ENCODE results near the gene AFF2.

Gene AFF2

DNA sequence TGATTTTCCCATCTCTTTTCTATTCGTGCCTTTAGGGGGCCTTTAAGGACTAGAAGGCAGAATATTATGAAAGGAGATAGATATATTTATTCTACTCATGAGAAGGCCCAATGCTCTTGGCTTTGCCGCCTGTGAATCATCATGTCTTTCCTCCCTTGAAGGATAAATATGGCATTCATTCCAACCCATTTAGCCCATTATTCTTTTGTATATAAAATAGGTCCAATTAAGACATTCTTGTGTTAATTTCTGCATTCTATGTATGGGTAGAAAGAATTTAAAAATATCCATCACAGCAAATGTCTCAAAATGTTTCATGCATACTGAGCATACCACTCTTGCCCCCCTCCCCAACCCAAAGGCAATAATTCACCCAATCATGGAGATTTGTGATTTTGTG lies 115.1 kb downstream of the AFF2 start:
- Histone ChIP-seq H2AK5ac (ENCODE audit: low read depth, low read length) (no peak overlapping the region), H3K27ac (replicated peaks; ENCODE audit: low read length) (no peak overlapping the region)
- WGBS, 2 donors (ENCODE audit: extremely low coverage in 2 of 2, insufficient read length in 2 of 2, insufficient replicate concordance in 1 of 2) = no CpG with 5 or more reads among the region's 2 CpGs

DNA sequence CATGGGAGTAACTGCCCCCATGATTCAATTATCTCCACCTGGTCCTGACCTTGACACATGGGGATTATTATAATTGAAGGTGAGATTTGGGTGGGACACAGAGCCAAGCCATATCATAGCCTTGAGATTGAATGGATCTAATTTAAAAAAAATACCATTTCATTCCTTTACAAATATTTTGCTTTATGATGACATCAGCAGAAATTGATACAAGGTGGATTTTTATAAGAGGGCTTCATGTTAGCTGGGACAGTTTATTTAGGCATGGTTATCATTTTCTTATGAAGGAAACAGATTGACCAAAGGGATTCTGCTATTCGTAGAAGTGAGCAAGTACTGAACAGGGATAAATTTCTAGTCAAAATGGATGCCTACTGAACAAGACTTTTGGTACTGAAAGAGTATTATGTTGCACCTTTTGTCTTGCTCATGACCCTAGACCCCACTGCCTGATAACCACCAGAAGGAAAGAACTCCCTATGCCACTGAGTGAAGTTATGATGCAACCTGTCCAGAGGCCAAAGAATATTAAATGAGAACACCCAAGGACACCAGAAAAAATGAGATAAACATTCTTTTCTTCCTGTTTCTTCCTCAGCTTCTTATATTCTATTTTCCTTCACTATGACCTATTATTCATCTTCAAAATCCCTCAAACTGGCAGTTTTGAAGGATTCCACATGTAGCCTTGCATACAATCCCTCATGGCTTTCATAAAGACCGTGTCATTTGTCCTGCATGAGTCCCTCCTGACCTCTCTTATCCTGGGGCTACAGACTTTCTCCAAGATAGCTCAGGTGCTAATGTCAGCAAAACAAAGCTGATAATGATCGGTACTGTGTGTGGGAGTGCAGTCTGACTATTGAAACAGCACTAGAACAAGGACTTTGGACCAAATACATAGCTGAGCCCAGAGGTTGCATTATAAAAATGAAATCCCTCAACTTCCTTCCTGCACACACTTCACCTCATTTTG lies 118.3 kb downstream of the AFF2 start:
- no peak overlapping the region for H2BK120ac ChIP-seq (ENCODE audit: low read depth, low read length)
- WGBS, 2 donors (ENCODE audit: extremely low coverage in 2 of 2, insufficient read length in 2 of 2, insufficient replicate concordance in 1 of 2) = no CpG with 5 or more reads among the region's 3 CpGs
- no peak overlapping the region for H3K27ac ChIP-seq (replicated peaks; ENCODE audit: low read length)
- no peak overlapping the region for H3K4ac ChIP-seq (ENCODE audit: low read length)
- no peak overlapping the region for H2BK5ac ChIP-seq (ENCODE audit: low read length)
- no peak overlapping the region for H3K9ac ChIP-seq (ENCODE audit: low read depth, low read length, poor library complexity)
- H2AFZ ChIP-seq (ENCODE audit: low read length) = no peak overlapping the region
- H3K23ac ChIP-seq (ENCODE audit: low read depth, low read length, poor library complexity) = no peak overlapping the region
- no peak overlapping the region for H3K14ac ChIP-seq (ENCODE audit: low read length)
- H3K36me3 ChIP-seq (replicated peaks in 1 of 2; ENCODE audit: control insufficient read depth in 2 of 2, insufficient read depth in 2 of 2, low read length in 2 of 2) = no peaks in the 10 kb centered on the region
- H3K4me3 ChIP-seq (ENCODE audit: low read length in 2 of 2) = no peak overlapping the region
- no peak overlapping the region for H4K91ac ChIP-seq (ENCODE audit: low read depth, low read length, poor library complexity)
- H3K4me1 ChIP-seq (ENCODE audit: control insufficient read depth in 2 of 2, insufficient read depth in 1 of 2, low read depth in 1 of 2, low read length in 2 of 2) = no peaks in the 10 kb centered on the region
- no peak overlapping the region for H2AK5ac ChIP-seq (ENCODE audit: low read depth, low read length)
- H3K79me1 ChIP-seq (ENCODE audit: low read depth, low read length) = no peaks in the 10 kb centered on the region
- no peaks in the 10 kb centered on the region for H3K9me3 ChIP-seq (replicated peaks in 1 of 2; ENCODE audit: control insufficient read depth in 2 of 2, insufficient read depth in 1 of 2, low read depth in 1 of 2, low read length in 2 of 2)
- H3K18ac ChIP-seq (ENCODE audit: low read length) = no peak overlapping the region
- peaks cover 0 to 3% (median 0%) of the 10 kb centered on the region in 3 experiments for H3K27me3 ChIP-seq (ENCODE audit: control insufficient read depth in 3 of 3, insufficient read depth in 3 of 3, low read depth in 1 of 3, low read length in 3 of 3)
- H4K8ac ChIP-seq (ENCODE audit: low read depth, low read length) = no peak overlapping the region
- no peak overlapping the region for H3K4me2 ChIP-seq (ENCODE audit: insufficient read depth, low read length, poor library complexity, severe bottlenecking)
- no peak overlapping the region for H2BK12ac ChIP-seq (ENCODE audit: low read length)
- H2BK15ac ChIP-seq (ENCODE audit: low read length) = no peak overlapping the region
- DNase-seq (ENCODE audit: low spot score) = no peak

More for the DNA sequence above, 115.1 kb downstream of the AFF2 start:
- H3K14ac ChIP-seq (ENCODE audit: low read length) = no peak overlapping the region
- no peak overlapping the region for H2AFZ ChIP-seq (ENCODE audit: low read length)
- H3K4me3 ChIP-seq (ENCODE audit: low read length in 2 of 2) = no peak overlapping the region
- H3K4me2 ChIP-seq (ENCODE audit: insufficient read depth, low read length, poor library complexity, severe bottlenecking) = no peak overlapping the region
- H3K18ac ChIP-seq (ENCODE audit: low read length) = no peak overlapping the region
- no peaks in the 10 kb centered on the region for H3K27me3 ChIP-seq (ENCODE audit: control insufficient read depth in 3 of 3, insufficient read depth in 3 of 3, low read depth in 1 of 3, low read length in 3 of 3)
- H2BK120ac ChIP-seq (ENCODE audit: low read depth, low read length) = no peak overlapping the region
- no peak overlapping the region for H3K23ac ChIP-seq (ENCODE audit: low read depth, low read length, poor library complexity)
- H2BK5ac ChIP-seq (ENCODE audit: low read length) = no peak overlapping the region
- H3K9ac ChIP-seq (ENCODE audit: low read depth, low read length, poor library complexity) = no peak overlapping the region
- H2BK12ac ChIP-seq (ENCODE audit: low read length) = no peak overlapping the region
- no peaks in the 10 kb centered on the region for H3K79me1 ChIP-seq (ENCODE audit: low read depth, low read length)
- H4K8ac ChIP-seq (ENCODE audit: low read depth, low read length) = no peak overlapping the region
- no peak overlapping the region for H2BK15ac ChIP-seq (ENCODE audit: low read length)
- H3K36me3 ChIP-seq (replicated peaks in 1 of 2; ENCODE audit: control insufficient read depth in 2 of 2, insufficient read depth in 2 of 2, low read length in 2 of 2) = no peaks in the 10 kb centered on the region
- H3K9me3 ChIP-seq (replicated peaks in 1 of 2; ENCODE audit: control insufficient read depth in 2 of 2, insufficient read depth in 1 of 2, low read depth in 1 of 2, low read length in 2 of 2) = no peaks in the 10 kb centered on the region
- no peak overlapping the region for H4K91ac ChIP-seq (ENCODE audit: low read depth, low read length, poor library complexity)
- no peak for DNase-seq (ENCODE audit: low spot score)
- H3K4ac ChIP-seq (ENCODE audit: low read length) = no peak overlapping the region
- H3K4me1 ChIP-seq (ENCODE audit: control insufficient read depth in 2 of 2, insufficient read depth in 1 of 2, low read depth in 1 of 2, low read length in 2 of 2) = no peaks in the 10 kb centered on the region

DNA sequence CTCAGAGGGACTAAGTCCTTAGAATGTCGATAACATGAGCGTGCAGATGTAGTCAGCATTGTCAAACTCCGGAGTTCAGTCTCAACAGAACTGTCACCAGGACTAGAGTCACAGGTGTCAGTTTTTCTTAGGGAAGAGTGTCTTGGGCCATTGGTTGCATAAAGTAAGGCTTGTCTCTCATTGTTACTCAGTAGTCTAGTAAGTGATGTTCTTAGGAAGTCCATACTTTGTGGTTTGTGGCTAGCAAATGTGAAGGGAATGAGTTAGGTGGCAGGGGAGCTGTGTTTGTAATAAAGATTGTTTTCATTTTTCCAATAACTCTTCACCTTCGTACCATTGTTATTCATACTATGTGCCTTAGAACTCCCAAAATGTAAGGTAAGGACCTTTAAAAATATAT lies 119.6 kb downstream of the AFF2 start:
- Histone ChIP-seq H3K4me2 (ENCODE audit: insufficient read depth, low read length, poor library complexity, severe bottlenecking) (no peak overlapping the region), H4K91ac (ENCODE audit: low read depth, low read length, poor library complexity) (no peak overlapping the region), H3K14ac (ENCODE audit: low read length) (no peak overlapping the region), H2BK5ac (ENCODE audit: low read length) (no peak overlapping the region), H3K4me3 (ENCODE audit: low read length in 2 of 2) (no peak overlapping the region), H3K27ac (replicated peaks; ENCODE audit: low read length) (no peak overlapping the region), H2BK12ac (ENCODE audit: low read length) (no peak overlapping the region), H2AFZ (ENCODE audit: low read length) (no peak overlapping the region), H3K27me3 (ENCODE audit: control insufficient read depth in 3 of 3, insufficient read depth in 3 of 3, low read depth in 1 of 3, low read length in 3 of 3) (peaks cover 0 to 3% (median 0%) of the 10 kb centered on the region in 3 experiments), H3K9me3 (replicated peaks in 1 of 2; ENCODE audit: control insufficient read depth in 2 of 2, insufficient read depth in 1 of 2, low read depth in 1 of 2, low read length in 2 of 2) (no peaks in the 10 kb centered on the region), H4K8ac (ENCODE audit: low read depth, low read length) (no peak overlapping the region), H3K4ac (ENCODE audit: low read length) (no peak overlapping the region), H3K36me3 (replicated peaks in 1 of 2; ENCODE audit: control insufficient read depth in 2 of 2, insufficient read depth in 2 of 2, low read length in 2 of 2) (no peaks in the 10 kb centered on the region), H2BK15ac (ENCODE audit: low read length) (no peak overlapping the region), H2AK5ac (ENCODE audit: low read depth, low read length) (no peak overlapping the region), H3K23ac (ENCODE audit: low read depth, low read length, poor library complexity) (no peak overlapping the region), H3K9ac (ENCODE audit: low read depth, low read length, poor library complexity) (no peak overlapping the region), H3K4me1 (ENCODE audit: control insufficient read depth in 2 of 2, insufficient read depth in 1 of 2, low read depth in 1 of 2, low read length in 2 of 2) (peaks cover 0 to under 1% of the 10 kb centered on the region in 2 donors), H2BK120ac (ENCODE audit: low read depth, low read length) (no peak overlapping the region), H3K79me1 (ENCODE audit: low read depth, low read length) (no peaks in the 10 kb centered on the region), H3K18ac (ENCODE audit: low read length) (no peak overlapping the region)
- no CpG with 5 or more reads among the region's 4 CpGs for WGBS, 2 donors (ENCODE audit: extremely low coverage in 2 of 2, insufficient read length in 2 of 2, insufficient replicate concordance in 1 of 2)
- no peak for DNase-seq (ENCODE audit: low spot score)

DNA sequence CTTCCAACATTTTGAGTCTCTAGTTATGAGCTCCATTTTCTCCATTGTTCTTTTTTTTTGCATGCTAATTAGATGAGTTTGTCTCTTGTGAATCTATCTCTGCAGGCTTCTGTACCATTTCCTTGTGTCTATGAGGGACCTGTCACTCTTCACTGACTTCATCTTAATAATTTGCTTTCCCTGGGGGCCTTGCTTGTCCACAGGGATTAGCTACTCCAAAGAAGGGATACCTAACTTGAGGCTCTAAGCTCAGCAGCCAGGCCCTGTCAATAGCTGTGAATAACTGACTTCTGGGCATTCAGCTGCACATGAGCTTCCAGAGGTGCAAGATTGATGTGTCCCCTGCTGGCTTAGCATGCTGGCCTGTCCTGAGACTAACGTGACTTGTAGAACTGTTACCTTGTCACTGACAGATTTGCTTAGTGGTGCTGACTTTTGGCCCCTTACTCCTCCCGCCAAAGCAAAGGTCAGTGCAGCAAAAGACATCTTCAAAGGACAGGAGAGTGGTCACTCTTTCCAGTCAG lies 124.6 kb downstream of the AFF2 start:
- H3K4me1 ChIP-seq (ENCODE audit: control insufficient read depth in 2 of 2, insufficient read depth in 1 of 2, low read depth in 1 of 2, low read length in 2 of 2) = peaks cover 0 to 4% of the 10 kb centered on the region in 2 donors
- no peaks in the 10 kb centered on the region for H3K36me3 ChIP-seq (replicated peaks in 1 of 2; ENCODE audit: control insufficient read depth in 2 of 2, insufficient read depth in 2 of 2, low read length in 2 of 2)
- no peak overlapping the region for H3K4me2 ChIP-seq (ENCODE audit: insufficient read depth, low read length, poor library complexity, severe bottlenecking)
- no peak overlapping the region for H3K9ac ChIP-seq (ENCODE audit: low read depth, low read length, poor library complexity)
- H3K9me3 ChIP-seq (replicated peaks in 1 of 2; ENCODE audit: control insufficient read depth in 2 of 2, insufficient read depth in 1 of 2, low read depth in 1 of 2, low read length in 2 of 2) = no peaks in the 10 kb centered on the region
- H3K18ac ChIP-seq (ENCODE audit: low read length) = no peak overlapping the region
- no peak for DNase-seq (ENCODE audit: low spot score)
- H3K4me3 ChIP-seq (ENCODE audit: low read length in 2 of 2) = no peak overlapping the region
- peaks cover 0 to 3% (median 0%) of the 10 kb centered on the region in 3 experiments for H3K27me3 ChIP-seq (ENCODE audit: control insufficient read depth in 3 of 3, insufficient read depth in 3 of 3, low read depth in 1 of 3, low read length in 3 of 3)
- H4K8ac ChIP-seq (ENCODE audit: low read depth, low read length) = no peak overlapping the region
- no peak overlapping the region for H2BK5ac ChIP-seq (ENCODE audit: low read length)
- H2BK12ac ChIP-seq (ENCODE audit: low read length) = no peak overlapping the region
- H3K79me1 ChIP-seq (ENCODE audit: low read depth, low read length) = no peaks in the 10 kb centered on the region
- no CpG with 5 or more reads among the region's 2 CpGs for WGBS, 2 donors (ENCODE audit: extremely low coverage in 2 of 2, insufficient read length in 2 of 2, insufficient replicate concordance in 1 of 2)
- H2AK5ac ChIP-seq (ENCODE audit: low read depth, low read length) = no peak overlapping the region
- H2BK15ac ChIP-seq (ENCODE audit: low read length) = no peak overlapping the region
- no peak overlapping the region for H2AFZ ChIP-seq (ENCODE audit: low read length)
- no peak overlapping the region for H3K23ac ChIP-seq (ENCODE audit: low read depth, low read length, poor library complexity)
- peak overlapping the region; percentile 22 for H3K27ac ChIP-seq (replicated peaks; ENCODE audit: low read length)
- no peak overlapping the region for H2BK120ac ChIP-seq (ENCODE audit: low read depth, low read length)
- H3K4ac ChIP-seq (ENCODE audit: low read length) = no peak overlapping the region
- no peak overlapping the region for H4K91ac ChIP-seq (ENCODE audit: low read depth, low read length, poor library complexity)
- no peak overlapping the region for H3K14ac ChIP-seq (ENCODE audit: low read length)

Data from neuronal stem cell (in vitro differentiated cells).